Natural killer cell (primary cell): Measurements from ENCODE around the gene NLK. TPM values are rescaled to one million over a fixed set of nuclear protein-coding genes. Genes with fewer than 3 reads are reported as not detected.

Source experiments
- ATAC-seq, 3 donors: fragments of 150-1000 bp in 2 of 3; fragments of 200-7000 bp in 1 of 3; cut with Tn5 transposase; 1 replicate in 1 of 3; 2 replicates in 2 of 3; pipeline ENCODE4 v1.10.0; 2021; ENCODE audit warnings: mild to moderate bottlenecking in 2 of 3, moderate library complexity in 2 of 3
- DNase-seq, 2 donors: peaks; one replicate each; pipeline versions ENCODE4 v3.0.0 to v3.0.0-alpha.2; 2013 to 2021; ENCODE audit warnings: mixed read lengths in 1 of 2
- H3K27ac ChIP-seq: one replicate; pipeline ENCODE4 v1.5.1; 2013; ENCODE audit warnings: mild to moderate bottlenecking, low read length
- H3K27me3 ChIP-seq: one replicate; pipeline ENCODE4 v1.6.1; 2013; ENCODE audit warnings: low read length; ENCODE audit not compliant: control insufficient read depth, insufficient read depth
- H3K36me3 ChIP-seq: one replicate; pipeline ENCODE4 v1.6.1; 2013; ENCODE audit warnings: low read length; ENCODE audit not compliant: control insufficient read depth, insufficient read depth
- H3K4me1 ChIP-seq: one replicate; pipeline ENCODE4 v1.6.1; 2013; ENCODE audit warnings: low read length; ENCODE audit not compliant: control insufficient read depth, insufficient read depth
- H3K4me3 ChIP-seq: one replicate; pipeline ENCODE4 v1.5.1; 2013; ENCODE audit warnings: low read length
- H3K9me3 ChIP-seq: one replicate; pipeline ENCODE4 v1.6.1; 2013; ENCODE audit warnings: low read length; ENCODE audit not compliant: control insufficient read depth, insufficient read depth
- H3K27ac Mint-ChIP-seq, 2 donors: one replicate each; pipeline ENCODE4 v1.8.0; 2022; ENCODE audit warnings: mild to moderate bottlenecking in 2 of 2, mixed read lengths in 2 of 2, moderate library complexity in 1 of 2
- H3K27me3 Mint-ChIP-seq, 2 donors: one replicate each; pipeline ENCODE4 v1.8.0; 2022; ENCODE audit warnings: low read depth in 2 of 2, mixed read lengths in 2 of 2
- H3K36me3 Mint-ChIP-seq: one replicate; pipeline ENCODE4 v1.8.0; 2022; ENCODE audit warnings: mixed read lengths
- H3K4me1 Mint-ChIP-seq, 2 donors: one replicate each; pipeline ENCODE4 v1.8.0; 2022; ENCODE audit warnings: mixed read lengths in 2 of 2
- H3K4me3 Mint-ChIP-seq: one replicate; pipeline ENCODE4 v1.8.0; 2022; ENCODE audit warnings: mild to moderate bottlenecking, moderate library complexity, mixed read lengths
- H3K9me3 Mint-ChIP-seq, 2 donors: one replicate each; pipeline ENCODE4 v1.8.0; 2022; ENCODE audit warnings: mixed read lengths in 2 of 2
- CTCF ChIP-seq: fragments of 200-600 bp; IDR thresholded peaks from one replicate; pipeline ENCODE4 v1.8.0; 2022; ENCODE audit warnings: antibody characterized with exemption
- WGBS: methylation state at CpG from one replicate; pipeline ENCODE4 v1.1.7; 2013; ENCODE audit warnings: missing lambda C conversion rate; ENCODE audit not compliant: insufficient coverage; 5-methylcytosine and 5-hydroxymethylcytosine counted together
- intact Hi-C: fragments of 100-400 bp; cut with micrococcal nuclease; formaldehyde crosslinking; loops from one replicate; pipeline ENCODE4 v1.14.2; 2022
- total RNA-seq, 4 donors: library from RNA; stranded (reverse); fragments of 120-200 nt in 1 of 4; gene quantifications; one replicate each; pipeline versions ENCODE4 v1.2.3 to v1.2.4, GENCODE V29; 2013 to 2022

Gene NLK
- total RNA-seq, 3 donors from 2014 or later (not counting 1 experiment from before 2014, with no cell fraction given), result 18.3 to 35.6 (median 20.8) TPM

- H3K4me3 ChIP-seq, result no peak overlapping the region
- DNase-seq, result no peak
- no peaks in the 10 kb centered on the region for H3K9me3 Mint-ChIP-seq
- H3K9me3 ChIP-seq, result no peaks in the 10 kb centered on the region
- 65% methylated on average over 3 of the region's 3 CpGs for WGBS
- no peaks in the 10 kb centered on the region for H3K27me3 Mint-ChIP-seq
- no peak overlapping the region for H3K27ac Mint-ChIP-seq
- no peaks in the 10 kb centered on the region for H3K36me3 ChIP-seq
- H3K27me3 ChIP-seq, result no peaks in the 10 kb centered on the region
- no peak overlapping the region for H3K4me3 Mint-ChIP-seq
- H3K27ac ChIP-seq, result no peak overlapping the region
- H3K4me1 Mint-ChIP-seq, result peaks cover 47 to 51% of the 10 kb centered on the region in 2 donors
- no peak for ATAC-seq
- no peaks in the 10 kb centered on the region for H3K4me1 ChIP-seq
- intact Hi-C loops, result no loop called here
- H3K36me3 Mint-ChIP-seq, result no peaks in the 10 kb centered on the region
- TF ChIP-seq CTCF, result no peak
Observed at GRCh38 chr17:28078341-28079229, 36.1 kb downstream of the NLK start.

- Histone ChIP-seq H3K36me3 (no peaks in the 10 kb centered on the region), H3K9me3 (no peaks in the 10 kb centered on the region), H3K27ac (no peak overlapping the region), H3K4me1 (no peaks in the 10 kb centered on the region), H3K4me3 (no peak overlapping the region), H3K27me3 (no peaks in the 10 kb centered on the region)
- H3K27me3 Mint-ChIP-seq, result no peaks in the 10 kb centered on the region
- H3K9me3 Mint-ChIP-seq, result no peaks in the 10 kb centered on the region
- no peak for TF ChIP-seq CTCF
- H3K36me3 Mint-ChIP-seq, result no peaks in the 10 kb centered on the region
- H3K27ac Mint-ChIP-seq, result no peak overlapping the region
- peaks cover 49 to 59% of the 10 kb centered on the region in 2 donors for H3K4me1 Mint-ChIP-seq
- no peak overlapping the region for H3K4me3 Mint-ChIP-seq
- 95% methylated on average over 2 of the region's 2 CpGs for WGBS
- ATAC-seq, result no peak
- no peak for DNase-seq
- intact Hi-C loops, result no loop called here
Observed at GRCh38 chr17:28081467-28081866, 39.0 kb downstream of the NLK start.

- Mint-ChIP-seq H3K27ac (no peak overlapping the region), H3K27me3 (no peaks in the 10 kb centered on the region), H3K36me3 (no peaks in the 10 kb centered on the region), H3K9me3 (no peaks in the 10 kb centered on the region), H3K4me3 (no peak overlapping the region), H3K4me1 (peaks cover 30 to 50% of the 10 kb centered on the region in 2 donors)
- no peak overlapping the region for H3K27ac ChIP-seq
- 100% methylated on average over 1 of the region's 2 CpGs for WGBS
- H3K4me1 ChIP-seq, result no peaks in the 10 kb centered on the region
- TF ChIP-seq CTCF, result no peak
- no peaks in the 10 kb centered on the region for H3K36me3 ChIP-seq
- H3K4me3 ChIP-seq, result no peak overlapping the region
- DNase-seq (no peak), ATAC-seq (no peak)
- no peaks in the 10 kb centered on the region for H3K27me3 ChIP-seq
- intact Hi-C loops, result no loop called here
- H3K9me3 ChIP-seq, result no peaks in the 10 kb centered on the region
Observed at GRCh38 chr17:28085766-28086165, 43.3 kb downstream of the NLK start.

- Histone ChIP-seq H3K36me3 (no peaks in the 10 kb centered on the region), H3K4me1 (no peaks in the 10 kb centered on the region), H3K27ac (no peak overlapping the region), H3K4me3 (no peak overlapping the region), H3K27me3 (no peaks in the 10 kb centered on the region), H3K9me3 (no peaks in the 10 kb centered on the region)
- Mint-ChIP-seq H3K4me3 (no peak overlapping the region), H3K36me3 (no peaks in the 10 kb centered on the region), H3K27ac (no peak overlapping the region), H3K27me3 (no peaks in the 10 kb centered on the region), H3K9me3 (no peaks in the 10 kb centered on the region), H3K4me1 (peaks cover 32 to 50% of the 10 kb centered on the region in 2 donors)
- 100% methylated on average over 2 of the region's 4 CpGs for WGBS
- intact Hi-C loops, result no loop called here
- no peak for TF ChIP-seq CTCF
- no peak for DNase-seq
- ATAC-seq, result no peak
Observed at GRCh38 chr17:28086519-28086918, 44.0 kb downstream of the NLK start.
